Bronchial epithelial cell (primary cell): ENCODE results near the gene TRAPPC3L. TPM values are rescaled to one million over a fixed set of nuclear protein-coding genes. Genes with fewer than 3 reads are reported as not detected.

ENCODE experiments used
- DNase-seq: peaks from one replicate; pipeline ENCODE4 v3.0.0-alpha.2; 2010; ENCODE audit warnings: low read depth
- FAIRE-seq: peaks from 2 replicates; lab custom pipeline; 2011; peaks lifted over from hg19 to GRCh38; lab: Jason Lieb, UNC
- H3K27me3 ChIP-seq: 2 replicates; pipeline ENCODE4 v1.5.1; 2011; ENCODE audit warnings: low read length; ENCODE audit not compliant: control insufficient read depth, insufficient read depth
- H3K36me3 ChIP-seq: 2 replicates; pipeline ENCODE4 v1.5.1; 2011; ENCODE audit warnings: low read length; ENCODE audit not compliant: control insufficient read depth, insufficient read depth
- H3K4me3 ChIP-seq: 2 replicates; pipeline ENCODE4 v1.5.1; 2011; ENCODE audit warnings: mild to moderate bottlenecking, low read depth, low read length, control low read depth
- CTCF ChIP-seq: IDR thresholded peaks from 2 replicates; pipeline ENCODE4 v1.5.1; 2011; ENCODE audit warnings: mild to moderate bottlenecking, moderate library complexity, low read length, control low read depth, inconsistent platforms; ENCODE audit not compliant: insufficient read depth, severe bottlenecking
- total RNA-seq: library from RNA; depleted of rRNA; stranded (reverse); fragments of >200 nt; gene quantifications from 2 replicates; pipeline ENCODE4 v1.2.1, GENCODE V29; 2014

The TRAPPC3L gene
- total RNA-seq, 1 donor from 2014 or later = not detected

GRCh38 chr6:116536216-116536621 is 9.3 kb downstream of the TRAPPC3L start:
- FAIRE-seq (no peak), DNase-seq (peak; percentile 95)
- TF ChIP-seq CTCF = peak; percentile 52
- Histone ChIP-seq H3K27me3 (no peaks in the 10 kb centered on the region), H3K36me3 (no peaks in the 10 kb centered on the region), H3K4me3 (no peak overlapping the region)

- no peak for TF ChIP-seq CTCF
- no peaks in the 10 kb centered on the region for H3K27me3 ChIP-seq
- no peak overlapping the region for H3K4me3 ChIP-seq
- no peak for FAIRE-seq
- DNase-seq = peak; percentile 72
- no peaks in the 10 kb centered on the region for H3K36me3 ChIP-seq
Observed at GRCh38 chr6:116535109-116535508, 10.4 kb downstream of the TRAPPC3L start.

- DNase-seq = no peak
- H3K4me3 ChIP-seq = no peak overlapping the region
- no peak for TF ChIP-seq CTCF
Observed at GRCh38 chr6:116533233-116533957, 12.1 kb downstream of the TRAPPC3L start.

GRCh38 chr6:116531675-116532570 is 13.6 kb downstream of the TRAPPC3L start:
- DNase-seq (peak; percentile 57), FAIRE-seq (no peak)
- H3K36me3 ChIP-seq = no peaks in the 10 kb centered on the region
- no peak overlapping the region for H3K4me3 ChIP-seq
- no peaks in the 10 kb centered on the region for H3K27me3 ChIP-seq
- peak; percentile 71 for TF ChIP-seq CTCF

More at GRCh38 chr6:116533233-116533957, 12.1 kb downstream of the TRAPPC3L start:
- Histone ChIP-seq H3K27me3 (no peaks in the 10 kb centered on the region), H3K36me3 (no peaks in the 10 kb centered on the region)
- FAIRE-seq = peak; percentile 58

GRCh38 chr6:116530436-116530835 is 15.0 kb downstream of the TRAPPC3L start:
- TF ChIP-seq CTCF = no peak
- no peaks in the 10 kb centered on the region for H3K27me3 ChIP-seq
- no peak for FAIRE-seq
- no peaks in the 10 kb centered on the region for H3K36me3 ChIP-seq
- no peak for DNase-seq
- no peak overlapping the region for H3K4me3 ChIP-seq
